HCT116 (cell line): ENCODE results near the gene FERMT3.

Experiments used
- EZH2 ChIP-seq: fragments of 200-600 bp; sonication (generic); IDR thresholded peaks from 2 replicates; pipeline ENCODE4 v1.6.1; 2017; ENCODE audit warnings: antibody characterized with exemption, mixed run types
- POLR2AphosphoS5 ChIP-seq: IDR thresholded peaks from 2 replicates; pipeline ENCODE4 v1.6.1; 2011; ENCODE audit warnings: mild to moderate bottlenecking, low read depth, low read length, moderate library complexity
- YY1 ChIP-seq: IDR thresholded peaks from 2 replicates; pipeline ENCODE4 v1.6.1; 2011; ENCODE audit warnings: low read length, low read depth, moderate library complexity, mild to moderate bottlenecking; ENCODE audit not compliant: insufficient replicate concordance; ENCODE audit errors: extremely low read depth
- TF ChIP-seq, protein P1 (sequence below), 3 experiments: fragments of 200-600 bp in 1 of 3; sonication (generic) in 1 of 3; IDR thresholded peaks in 2 of 3; conservative IDR thresholded peaks in 1 of 3; 2 replicates each; pipeline ENCODE4 v1.5.1; 2012 to 2017; ENCODE audit warnings: low read depth in 2 of 3, low read length in 2 of 3, antibody characterized with exemption in 1 of 3, borderline replicate concordance in 1 of 3, control low read depth in 1 of 3, mild to moderate bottlenecking in 1 of 3, mixed read lengths in 1 of 3, mixed run types in 1 of 3, moderate library complexity in 1 of 3; ENCODE audit not compliant: insufficient read depth in 1 of 3

DNA sequence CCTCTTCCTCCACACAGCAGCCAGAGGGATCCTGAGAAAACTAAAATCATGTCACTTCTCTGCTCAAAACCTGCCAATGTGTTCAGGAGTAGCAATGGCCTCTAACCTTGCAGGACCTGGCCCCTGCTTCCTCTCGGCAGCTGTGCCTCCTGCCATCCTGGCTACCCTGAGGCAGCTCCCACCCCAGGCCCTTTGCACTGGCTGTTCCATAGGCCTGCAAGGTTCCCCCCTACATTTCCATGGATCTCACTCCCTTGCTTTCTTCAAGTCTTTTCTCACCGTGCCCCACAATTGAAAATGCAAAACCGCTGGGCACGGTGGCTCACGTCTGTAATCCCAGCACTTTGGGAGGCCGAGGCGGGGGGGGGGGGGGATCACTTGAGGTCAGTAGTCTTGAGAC is 22.6 kb upstream of the FERMT3 start:
- TF ChIP-seq, protein P1, sequence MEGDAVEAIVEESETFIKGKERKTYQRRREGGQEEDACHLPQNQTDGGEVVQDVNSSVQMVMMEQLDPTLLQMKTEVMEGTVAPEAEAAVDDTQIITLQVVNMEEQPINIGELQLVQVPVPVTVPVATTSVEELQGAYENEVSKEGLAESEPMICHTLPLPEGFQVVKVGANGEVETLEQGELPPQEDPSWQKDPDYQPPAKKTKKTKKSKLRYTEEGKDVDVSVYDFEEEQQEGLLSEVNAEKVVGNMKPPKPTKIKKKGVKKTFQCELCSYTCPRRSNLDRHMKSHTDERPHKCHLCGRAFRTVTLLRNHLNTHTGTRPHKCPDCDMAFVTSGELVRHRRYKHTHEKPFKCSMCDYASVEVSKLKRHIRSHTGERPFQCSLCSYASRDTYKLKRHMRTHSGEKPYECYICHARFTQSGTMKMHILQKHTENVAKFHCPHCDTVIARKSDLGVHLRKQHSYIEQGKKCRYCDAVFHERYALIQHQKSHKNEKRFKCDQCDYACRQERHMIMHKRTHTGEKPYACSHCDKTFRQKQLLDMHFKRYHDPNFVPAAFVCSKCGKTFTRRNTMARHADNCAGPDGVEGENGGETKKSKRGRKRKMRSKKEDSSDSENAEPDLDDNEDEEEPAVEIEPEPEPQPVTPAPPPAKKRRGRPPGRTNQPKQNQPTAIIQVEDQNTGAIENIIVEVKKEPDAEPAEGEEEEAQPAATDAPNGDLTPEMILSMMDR (IDR thresholded peaks at IDR 0.05 in 2 of 3, conservative IDR thresholded peaks at IDR 0.05 in 1 of 3; ENCODE audit: borderline replicate concordance in 1 of 3, insufficient read depth in 1 of 3, low read depth in 2 of 3, low read length in 2 of 3) = no peak
- TF ChIP-seq POLR2AphosphoS5 = no peak
- no peak for TF ChIP-seq EZH2
- no peak for TF ChIP-seq YY1
